Measurements from ENCODE around the gene MYBPC1. TPM values are rescaled to one million over a fixed set of nuclear protein-coding genes. Genes with fewer than 3 reads are reported as not detected.
A peak's percentile ranks its signal among the peaks of the same experiment; 100 is the strongest.
"Not testable (repeated sequence)": the region's sequence is repeated elsewhere in the genome, so short reads cannot be mapped to it uniquely, and the experiment has no call there.

Gene MYBPC1
- total and polyA plus RNA-seq, 8 donors, result 0.08 to 13.6 (median 0.35) TPM; not detected in 2

- FAIRE-seq (no peak), DNase-seq (peak in 1 of 6 donors; percentile 17), ATAC-seq (peak in 3 of 4 donors; percentile 47 to 69 (median 67))
- Histone ChIP-seq H3K9me3 (no peaks in the 10 kb centered on the region), H3K4me3 (no peak overlapping the region), H3K27me3 (no peaks in the 10 kb centered on the region), H3K4me1 (peaks cover 0 to 5% (median 0%) of the 10 kb centered on the region in 3 donors), H3K36me3 (no peaks in the 10 kb centered on the region), H3K27ac (no peak overlapping the region)
- no peak for TF ChIP-seq CTCF (IDR thresholded peaks at IDR 0.05)
- 72 to 90% methylated on average over 6 of the region's 6 CpGs for WGBS, 2 donors
- intact Hi-C loops (cut with DNase I), result no loop called here
Measured at GRCh38 chr12:101671157-101671791, 76.5 kb downstream of the MYBPC1 start.

GRCh38 chr12:101671833-101672232, 77.1 kb downstream of the MYBPC1 start:
- Histone ChIP-seq H3K9me3 (no peaks in the 10 kb centered on the region), H3K4me1 (peaks cover 0 to 5% (median 0%) of the 10 kb centered on the region in 3 donors), H3K27ac (no peak overlapping the region), H3K27me3 (no peaks in the 10 kb centered on the region), H3K36me3 (no peaks in the 10 kb centered on the region), H3K4me3 (no peak overlapping the region)
- no peak for DNase-seq
- no peak for ATAC-seq
- intact Hi-C loops (cut with DNase I), result no loop called here
- no peak for FAIRE-seq
- WGBS, 2 donors, result 91 to 94% methylated on average over 4 of the region's 4 CpGs
- no peak for TF ChIP-seq CTCF (IDR thresholded peaks at IDR 0.05)

GRCh38 chr12:101675555-101675954, 80.8 kb downstream of the MYBPC1 start:
- Histone ChIP-seq H3K27me3 (no peaks in the 10 kb centered on the region), H3K27ac (no peak overlapping the region), H3K36me3 (no peaks in the 10 kb centered on the region), H3K4me3 (no peak overlapping the region), H3K4me1 (peaks cover 0 to 1% (median 0%) of the 10 kb centered on the region in 3 donors), H3K9me3 (no peaks in the 10 kb centered on the region)
- WGBS, 2 donors, result 87 to 97% methylated on average over 2 of the region's 2 CpGs
- ATAC-seq, result no peak
- intact Hi-C loops (cut with DNase I), result no loop called here
- no peak for DNase-seq
- no peak for FAIRE-seq
- no peak for TF ChIP-seq CTCF (IDR thresholded peaks at IDR 0.05)

- H3K27me3 ChIP-seq; H3K4me3 ChIP-seq; DNase-seq; H3K9me3 ChIP-seq; H3K36me3 ChIP-seq; intact Hi-C loops (cut with DNase I); H3K4me1 ChIP-seq; FAIRE-seq; H3K27ac ChIP-seq; ATAC-seq: not testable (repeated sequence)
- 57 to 75% methylated on average over 3 of the region's 3 CpGs for WGBS, 2 donors
Measured at GRCh38 chr12:101676497-101676896, 81.7 kb downstream of the MYBPC1 start.

- no peak for ATAC-seq
- TF ChIP-seq CTCF (IDR thresholded peaks at IDR 0.05), result no peak
- H3K4me3 ChIP-seq, result no peak overlapping the region
- H3K36me3 ChIP-seq, result no peaks in the 10 kb centered on the region
- no peak for DNase-seq
- intact Hi-C loops (cut with DNase I), result no loop called here
- H3K9me3 ChIP-seq, result no peaks in the 10 kb centered on the region
- H3K4me1 ChIP-seq, result no peaks in the 10 kb centered on the region
- H3K27ac ChIP-seq, result no peak overlapping the region
- FAIRE-seq, result no peak
- no peaks in the 10 kb centered on the region for H3K27me3 ChIP-seq
Measured at GRCh38 chr12:101678081-101678480, 83.3 kb downstream of the MYBPC1 start.
